ENCODE results near the gene VAT1. TPM values are rescaled to one million over a fixed set of nuclear protein-coding genes. Genes with fewer than 3 reads are reported as not detected.

Gene VAT1
- total and polyA plus RNA-seq, 2 of the 13 experiments (the other 11 are each of a cell fraction or from before 2014, with no cell fraction given): 143 to 205 TPM

DNA sequence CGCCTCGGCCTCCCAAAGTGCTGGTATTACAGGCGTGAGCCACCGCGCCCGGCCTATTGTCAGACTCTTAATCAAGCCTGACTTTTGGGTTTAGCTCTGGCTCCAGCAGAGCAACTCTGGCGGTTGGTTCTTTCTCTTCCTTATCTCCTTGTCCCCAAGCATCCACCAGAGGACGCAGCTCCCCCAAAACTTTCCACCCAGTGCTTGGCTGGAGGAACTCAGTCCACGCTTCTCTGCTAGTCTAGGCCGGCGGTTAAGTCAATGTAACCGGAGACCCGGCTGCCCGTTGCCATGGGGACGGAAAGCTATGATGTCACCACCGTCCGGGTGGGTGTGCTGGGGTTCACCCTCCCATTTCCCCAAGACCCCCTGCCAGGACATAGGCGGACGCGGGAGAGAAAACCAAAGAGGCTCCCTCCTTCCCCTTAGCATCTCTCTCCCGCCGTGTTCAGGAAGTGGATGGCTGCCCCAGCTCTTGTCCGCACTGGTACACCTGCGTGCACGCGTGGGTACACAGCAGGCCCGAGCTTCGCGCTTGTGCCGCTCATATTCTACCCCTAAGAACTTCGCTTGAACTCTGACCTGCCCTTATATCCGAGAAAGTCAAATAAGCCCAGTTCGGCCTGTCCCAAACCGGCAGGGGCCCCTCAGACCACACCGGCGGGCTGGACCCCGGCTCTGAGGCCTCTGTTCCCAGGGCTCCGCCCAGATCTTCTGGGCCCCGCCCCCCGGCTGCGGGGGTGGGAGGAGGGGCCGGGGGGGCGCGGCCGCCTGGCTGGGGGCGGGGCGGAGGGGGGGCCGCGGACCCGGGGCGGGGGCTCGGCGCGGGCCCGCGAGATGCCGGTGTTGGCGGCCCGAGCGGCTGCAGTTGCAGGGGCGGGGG, 2.5 kb upstream of the VAT1 start, which contains the start of gene RND2 (continued):
- peak; percentile 69; the same call in 1 of the 2 replicates for TF ChIP-seq ZNF205 (CRISPR knock-in tag; IDR thresholded peaks at IDR 0.05)
- 0 out of 2 replicates have a peak, but pooled peaks have one; percentile 25 for TF ChIP-seq PHF21A (CRISPR knock-in tag; IDR thresholded peaks at IDR 0.05)
- TF ChIP-seq ZNF513 (CRISPR knock-in tag; conservative IDR thresholded peaks at IDR 0.05): no peak
- TF ChIP-seq KLF16 (CRISPR knock-in tag; IDR thresholded peaks at IDR 0.05): peak in 1 of 2 experiments; percentile 60; a peak in 1 of 4 replicates
- peak; percentile 48; the same call in 1 of the 2 replicates for TF ChIP-seq ZKSCAN8 (CRISPR knock-in tag; IDR thresholded peaks at IDR 0.05; ENCODE audit: borderline replicate concordance)
- TF ChIP-seq IRF2 (CRISPR knock-in tag; IDR thresholded peaks at IDR 0.05): peak; percentile 81
- TF ChIP-seq PAXIP1 (CRISPR knock-in tag; conservative IDR thresholded peaks at IDR 0.05): peak; percentile 46
- peak; percentile 70 for TF ChIP-seq THAP11 (CRISPR knock-in tag; IDR thresholded peaks at IDR 0.05)
- TF ChIP-seq TEAD3 (CRISPR knock-in tag; optimal IDR thresholded peaks at IDR 0.05; ENCODE audit: borderline replicate concordance): peak; percentile 47
- TF ChIP-seq CBFB (CRISPR knock-in tag; IDR thresholded peaks at IDR 0.05): peak; percentile 55
- TF ChIP-seq NRL (CRISPR knock-in tag; IDR thresholded peaks at IDR 0.05; ENCODE audit: borderline replicate concordance): peak; percentile 84; the same call in 1 of the 2 replicates
- no peak for TF ChIP-seq ZNF20 (CRISPR knock-in tag; IDR thresholded peaks at IDR 0.05)
- peak; percentile 58 for TF ChIP-seq NR2C2 (CRISPR knock-in tag; IDR thresholded peaks at IDR 0.05; ENCODE audit: borderline replicate concordance)
- TF ChIP-seq ZNF7 (CRISPR knock-in tag; IDR thresholded peaks at IDR 0.05): peak; percentile 84
- TF ChIP-seq MEIS1 (CRISPR knock-in tag; IDR thresholded peaks at IDR 0.05; ENCODE audit: borderline replicate concordance): no peak
- TF ChIP-seq SPEN (CRISPR knock-in tag; IDR thresholded peaks at IDR 0.05; ENCODE audit: low read depth): peak; percentile 50; the same call in 1 of the 2 replicates
- TF ChIP-seq ZNF782 (CRISPR knock-in tag; IDR thresholded peaks at IDR 0.05; ENCODE audit: borderline replicate concordance): 0 out of 2 replicates have a peak, but pooled peaks have one; percentile 25
- peak; percentile 82 for TF ChIP-seq CBX5 (CRISPR knock-in tag; IDR thresholded peaks at IDR 0.05; ENCODE audit: borderline replicate concordance)
- no peak for TF ChIP-seq HMG20A (CRISPR knock-in tag; IDR thresholded peaks at IDR 0.05; ENCODE audit: borderline replicate concordance)
- TF ChIP-seq BCL6 (CRISPR knock-in tag; IDR thresholded peaks at IDR 0.05): peak; percentile 36
- TF ChIP-seq TOE1 (CRISPR knock-in tag; IDR thresholded peaks at IDR 0.05): 0 out of 2 replicates have a peak, but pooled peaks have one; percentile 62
- 0 out of 2 replicates have a peak, but pooled peaks have one; percentile 49 for TF ChIP-seq MXD3 (CRISPR knock-in tag; IDR thresholded peaks at IDR 0.05)
- TF ChIP-seq ZNF550 (CRISPR knock-in tag; IDR thresholded peaks at IDR 0.05; ENCODE audit: borderline replicate concordance): 0 out of 2 replicates have a peak, but pooled peaks have one; percentile 74
- TF ChIP-seq ZNF225 (CRISPR knock-in tag; IDR thresholded peaks at IDR 0.05): no peak
